Stimulated activated CD8-positive, alpha-beta memory T cell treated with anti-CD3 and anti-CD28 coated beads, Interleukin-7, amount 100 ng/mL, for 1 hour (primary cell): ENCODE measurements around the gene COG5.
A peak's percentile ranks its signal among the peaks of the same experiment; 100 is the strongest.

ENCODE experiments used
- DNase-seq, 2 donors: peaks; one replicate each; pipeline ENCODE4 v3.0.0-alpha.2; 2020; ENCODE audit warnings: low read depth in 2 of 2

COG5 gene

GRCh38 chr7:107463139-107464078 lies 100.3 kb downstream of the COG5 start:
- DNase-seq, result peak; percentile 4 to 10

GRCh38 chr7:107461938-107462533 lies 101.7 kb downstream of the COG5 start:
- no peak for DNase-seq

GRCh38 chr7:107453388-107453787 lies 110.3 kb downstream of the COG5 start:
- no peak for DNase-seq

- DNase-seq, result no peak
These were observed 112.8 kb downstream of the COG5 start for GRCh38 chr7:107450970-107451369.

GRCh38 chr7:107446988-107447387 lies 116.7 kb downstream of the COG5 start:
- no peak for DNase-seq

GRCh38 chr7:107446531-107446930 lies 117.2 kb downstream of the COG5 start:
- DNase-seq, result no peak

GRCh38 chr7:107442678-107443077 lies 121.0 kb downstream of the COG5 start:
- DNase-seq, result no peak

- DNase-seq, result no peak
These were observed 121.9 kb downstream of the COG5 start for GRCh38 chr7:107441581-107442422.

DNA sequence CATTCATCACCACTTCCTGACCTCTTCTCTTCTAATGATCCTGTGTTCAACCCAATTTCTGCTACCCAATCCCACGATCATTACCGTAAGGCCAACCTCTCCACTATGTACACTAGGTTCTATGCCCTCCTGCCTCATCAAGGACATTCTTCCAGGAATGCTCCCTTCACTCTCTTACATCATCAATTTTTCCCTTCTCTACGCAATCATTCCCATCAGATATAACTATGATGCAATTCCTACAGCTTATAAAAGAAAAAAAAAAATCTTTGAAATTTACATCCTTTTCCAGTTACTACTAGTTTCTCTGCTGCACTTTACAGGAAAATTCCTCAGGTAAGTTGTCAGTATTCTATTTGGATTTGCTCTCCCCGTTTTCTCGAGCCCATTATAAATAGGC lies 124.7 kb downstream of the COG5 start:
- DNase-seq, result no peak

- DNase-seq, result no peak
These were observed 128.0 kb downstream of the COG5 start for GRCh38 chr7:107435749-107436148.

- no peak for DNase-seq
These were observed 131.5 kb downstream of the COG5 start for GRCh38 chr7:107432261-107432660.

DNA sequence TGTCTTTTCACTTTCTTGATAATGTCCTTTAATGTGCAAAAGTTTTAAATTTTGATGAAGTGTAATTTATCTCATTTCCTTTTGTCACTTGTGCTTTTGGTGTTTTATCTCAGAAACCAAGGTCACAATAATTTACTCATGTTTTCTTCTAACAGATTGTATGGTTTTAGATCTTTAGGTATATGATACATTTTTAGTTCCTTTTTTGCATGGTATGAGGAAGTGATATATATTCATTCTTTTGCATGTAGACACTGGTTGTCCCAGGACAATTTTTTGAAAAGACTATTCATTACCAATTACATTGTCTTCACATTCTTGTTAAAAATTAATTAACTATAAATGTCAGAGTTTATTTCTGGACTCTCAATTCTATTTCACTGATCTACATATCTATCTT lies 133.7 kb downstream of the COG5 start:
- no peak for DNase-seq

GRCh38 chr7:107428642-107429041 lies 135.1 kb downstream of the COG5 start:
- no peak for DNase-seq

- no peak for DNase-seq
These were observed 136.3 kb downstream of the COG5 start for GRCh38 chr7:107427462-107427861.

DNA sequence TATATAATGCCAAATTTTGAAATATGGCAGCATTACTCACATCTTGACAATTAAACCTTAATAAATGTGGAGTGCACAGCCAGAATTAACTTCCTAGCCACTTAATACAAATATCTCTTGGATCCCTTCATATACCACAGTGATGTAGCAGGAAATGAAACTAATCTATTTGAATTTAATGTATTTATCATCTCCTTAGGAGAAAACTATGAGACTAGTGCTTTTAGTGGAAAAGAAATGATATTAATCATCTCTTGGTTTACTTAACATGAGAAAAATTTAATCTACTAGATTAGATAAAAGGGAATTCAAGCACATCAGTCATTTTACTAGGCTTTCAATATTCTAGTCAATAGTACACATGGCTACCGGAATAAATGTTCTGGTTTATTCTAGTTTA lies 149.5 kb downstream of the COG5 start:
- no peak for DNase-seq

GRCh38 chr7:107408349-107408748 lies 155.4 kb downstream of the COG5 start:
- no peak for DNase-seq

DNA sequence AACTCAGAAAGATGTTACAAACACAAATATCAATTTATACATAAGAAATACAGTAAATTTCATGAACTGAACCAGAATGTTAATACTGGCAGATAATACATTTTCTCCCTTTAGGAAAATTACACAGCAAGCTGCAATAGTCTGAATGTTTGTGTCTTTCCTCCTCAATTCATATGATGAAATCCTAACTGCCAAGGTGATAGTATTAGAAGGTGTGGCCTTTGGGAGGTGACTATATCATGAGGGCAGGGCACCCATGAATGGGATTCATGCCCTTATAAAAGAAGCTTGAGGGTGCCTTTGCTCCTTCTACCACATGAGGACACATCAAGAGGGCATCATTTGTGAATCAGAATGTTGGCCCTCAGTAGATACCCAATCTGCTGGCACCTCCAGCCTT lies 158.2 kb downstream of the COG5 start:
- DNase-seq, result no peak

DNA sequence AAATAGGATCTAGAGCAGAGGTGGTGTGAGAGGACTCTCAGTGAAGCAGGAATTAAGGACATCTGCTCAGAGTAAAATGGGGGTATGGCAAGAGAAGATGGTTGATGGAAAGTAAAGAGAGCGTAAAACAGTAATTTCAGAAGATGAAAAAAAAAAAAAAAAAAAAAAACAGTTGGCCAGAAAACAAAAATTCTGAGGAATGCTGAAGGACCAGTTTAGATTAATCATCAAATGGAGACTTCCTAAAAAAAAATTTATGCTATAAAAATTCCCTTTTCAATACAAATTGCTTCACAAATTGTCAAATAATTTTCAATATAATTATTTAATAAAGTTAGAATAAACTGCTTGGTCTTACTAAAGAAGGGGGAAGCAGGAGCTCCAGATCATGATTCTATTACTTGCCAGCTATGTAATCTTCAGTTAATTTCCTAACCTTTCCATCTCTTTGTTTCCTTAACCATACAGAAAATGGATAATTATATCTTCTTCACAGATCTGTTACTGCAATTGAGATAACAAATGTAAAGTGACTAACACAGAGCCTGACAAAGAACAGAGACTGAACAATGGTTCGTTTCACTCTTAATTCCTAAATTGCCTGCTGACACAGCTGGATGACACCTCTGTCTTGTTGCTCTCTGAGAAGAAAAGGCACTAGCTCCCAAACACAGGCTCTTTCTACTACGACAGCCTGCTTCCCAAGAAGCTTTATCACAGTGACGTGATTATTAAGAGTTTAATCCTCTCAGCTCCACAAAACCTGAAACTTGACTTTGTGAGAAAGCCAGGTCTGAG lies 158.8 kb downstream of the COG5 start:
- no peak for DNase-seq

GRCh38 chr7:107398161-107398560 lies 165.6 kb downstream of the COG5 start:
- DNase-seq, result no peak

- no peak for DNase-seq
These were observed 166.7 kb downstream of the COG5 start for GRCh38 chr7:107396990-107397389.

DNA sequence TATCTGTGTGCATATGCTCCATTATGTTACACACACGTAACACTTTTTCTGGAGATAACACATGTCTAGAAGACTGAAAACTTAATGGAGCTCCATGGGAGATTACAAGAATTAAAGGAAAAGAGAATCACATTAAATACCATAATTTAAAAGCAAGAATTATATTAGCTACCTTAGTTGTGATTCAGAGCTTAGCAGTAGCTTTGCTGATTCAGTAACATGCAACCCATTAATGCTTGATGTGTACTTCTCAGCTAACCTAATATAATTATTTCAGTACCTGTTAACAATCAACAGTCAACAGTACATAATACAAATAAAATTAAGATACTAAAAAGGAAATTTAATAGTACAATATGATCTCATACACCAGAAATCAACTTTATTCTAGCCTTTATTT lies 167.6 kb downstream of the COG5 start:
- DNase-seq, result no peak

DNA sequence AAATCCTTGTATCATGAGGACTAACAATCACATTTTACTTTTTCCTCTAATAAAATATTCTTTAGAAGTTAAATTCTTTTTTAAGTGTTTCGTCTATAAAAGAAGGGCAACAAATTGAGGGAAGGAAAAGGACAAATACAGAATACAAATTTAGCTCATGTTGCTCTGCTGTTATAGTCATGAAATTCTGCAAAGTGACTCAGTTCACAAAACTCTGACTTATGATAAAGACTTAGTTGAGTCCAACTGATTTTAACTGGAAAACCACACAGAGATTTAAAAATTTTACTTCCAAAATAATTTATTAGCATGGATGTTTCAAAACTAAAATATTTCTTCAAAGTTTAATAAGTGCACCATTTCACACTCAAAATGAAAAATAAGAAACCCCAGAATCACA lies 168.9 kb downstream of the COG5 start:
- DNase-seq, result no peak
